PC-9 (cell line): Measurements from ENCODE around the gene KRT33B. TPM values are rescaled to one million over a fixed set of nuclear protein-coding genes. Genes with fewer than 3 reads are reported as not detected.

Source experiments
- BruUV-seq: library from RNA; stranded (reverse); fragments of 400-500 nt; replicated peaks from 2 replicates; lab custom pipeline; 2021; lab: Mats Ljungman, UMichigan
- CTCF ChIA-PET: fragments of 300-600 bp; sonication (Branson Sonifier 250); formaldehyde crosslinking; loops from one replicate; lab custom pipeline; 2022; ENCODE audit warnings: antibody characterized with exemption; lab: Charles Lee
- POLR2A ChIA-PET: fragments of 300-600 bp; sonication (Branson Sonifier 250); formaldehyde crosslinking; loops from one replicate; lab custom pipeline; 2022; ENCODE audit warnings: antibody characterized with exemption; ENCODE audit not compliant: unreplicated experiment; lab: Charles Lee
- DNase-seq, 2 experiments: peaks; one replicate each; pipeline versions ENCODE4 v3.0.0 to v3.0.0-alpha.2; 2015 to 2022; ENCODE audit warnings: mixed read lengths in 1 of 2
- H2AFZ ChIP-seq: fragments of 200-600 bp; sonication (generic); 2 replicates; pipeline ENCODE4 v1.8.1; 2017; ENCODE audit warnings: antibody characterized with exemption
- H3F3A ChIP-seq: fragments of 200-600 bp; sonication (generic); 2 replicates; pipeline ENCODE4 v1.8.1; 2017; ENCODE audit warnings: antibody characterized with exemption, mild to moderate bottlenecking, low read depth; ENCODE audit not compliant: insufficient read depth
- H3K27ac ChIP-seq: fragments of 200-600 bp; sonication (generic); 2 replicates; pipeline ENCODE4 v1.6.1; 2016; ENCODE audit warnings: mixed run types
- H3K27me3 ChIP-seq: fragments of 200-600 bp; sonication (generic); 2 replicates; pipeline ENCODE4 v1.6.1; 2016; ENCODE audit warnings: low read depth, mixed run types; ENCODE audit not compliant: insufficient read depth
- H3K36me3 ChIP-seq: fragments of 200-600 bp; sonication (generic); 2 replicates; pipeline ENCODE4 v1.6.1; 2016; ENCODE audit warnings: low read depth, mixed run types
- H3K4me1 ChIP-seq: fragments of 200-600 bp; sonication (generic); replicated peaks from 2 replicates; pipeline ENCODE4 v1.6.1; 2016; ENCODE audit warnings: mixed run types; ENCODE audit not compliant: insufficient read depth
- H3K4me2 ChIP-seq: fragments of 200-600 bp; sonication (generic); 2 replicates; pipeline ENCODE4 v1.6.1; 2017; ENCODE audit warnings: mixed run types
- H3K4me3 ChIP-seq: fragments of 200-600 bp; sonication (generic); 2 replicates; pipeline ENCODE4 v1.6.1; 2016; ENCODE audit warnings: mixed run types
- H3K79me2 ChIP-seq: fragments of 200-600 bp; sonication (generic); 2 replicates; pipeline ENCODE4 v1.6.1; 2017; ENCODE audit warnings: low read depth, mixed run types
- H3K9me2 ChIP-seq: fragments of 200-600 bp; sonication (generic); 2 replicates; pipeline ENCODE4 v1.8.1; 2017; ENCODE audit warnings: mild to moderate bottlenecking; ENCODE audit not compliant: insufficient read depth
- H3K9me3 ChIP-seq: fragments of 200-600 bp; sonication (generic); 2 replicates; pipeline ENCODE4 v1.8.1; 2016; ENCODE audit warnings: low read depth; ENCODE audit not compliant: insufficient read depth
- H4K20me1 ChIP-seq: fragments of 200-600 bp; sonication (generic); 2 replicates; pipeline ENCODE4 v1.8.1; 2017; ENCODE audit not compliant: insufficient read depth
- EZH2 ChIP-seq: fragments of 200-600 bp; sonication (generic); IDR thresholded peaks from 2 replicates; pipeline ENCODE4 v1.8.0; 2017; ENCODE audit warnings: antibody characterized with exemption, low read depth
- intact Hi-C: fragments of 100-400 bp; cut with micrococcal nuclease; formaldehyde crosslinking; loops from one replicate; pipeline ENCODE4 v1.10.0; 2022; ENCODE audit not compliant: unreplicated experiment
- total RNA-seq: library from RNA; stranded (reverse); gene quantifications from 2 replicates; pipeline ENCODE4 v1.2.3, GENCODE V29; 2021
- TF ChIP-seq, protein P1 (sequence below): fragments of 200-600 bp; sonication (generic); conservative IDR thresholded peaks from 2 replicates; pipeline ENCODE4 v1.6.1; 2017; ENCODE audit warnings: mixed run types, antibody characterized with exemption, mild to moderate bottlenecking, moderate library complexity

KRT33B gene
- total RNA-seq, 1 experiment from 2014 or later, result not detected

- H3K27me3 ChIP-seq, result no peaks in the 10 kb centered on the region
- peaks cover 4% of the 10 kb centered on the region; the same call in 1 of the 2 replicates for H3K9me3 ChIP-seq
- no peaks in the 10 kb centered on the region for H4K20me1 ChIP-seq
- H3K36me3 ChIP-seq, result no peaks in the 10 kb centered on the region
- no peak overlapping the region for H3K4me2 ChIP-seq
- no peaks in the 10 kb centered on the region for H3F3A ChIP-seq
- H3K4me1 ChIP-seq, result peaks cover 21% of the 10 kb centered on the region
- H3K79me2 ChIP-seq, result no peaks in the 10 kb centered on the region
- ChIA-PET CTCF (no interaction called here), POLR2A (interaction anchor here (0.6 to 0.7 kb wide), 3 partner anchors 12 to 136 kb away, joined by 3 to 5 read pairs (median 5); no protein-coding TSS in a partner anchor)
- H3K9me2 ChIP-seq, result no peaks in the 10 kb centered on the region
- DNase-seq, result no peak
- intact Hi-C loops, result no loop called here
- TF ChIP-seq, protein P1, sequence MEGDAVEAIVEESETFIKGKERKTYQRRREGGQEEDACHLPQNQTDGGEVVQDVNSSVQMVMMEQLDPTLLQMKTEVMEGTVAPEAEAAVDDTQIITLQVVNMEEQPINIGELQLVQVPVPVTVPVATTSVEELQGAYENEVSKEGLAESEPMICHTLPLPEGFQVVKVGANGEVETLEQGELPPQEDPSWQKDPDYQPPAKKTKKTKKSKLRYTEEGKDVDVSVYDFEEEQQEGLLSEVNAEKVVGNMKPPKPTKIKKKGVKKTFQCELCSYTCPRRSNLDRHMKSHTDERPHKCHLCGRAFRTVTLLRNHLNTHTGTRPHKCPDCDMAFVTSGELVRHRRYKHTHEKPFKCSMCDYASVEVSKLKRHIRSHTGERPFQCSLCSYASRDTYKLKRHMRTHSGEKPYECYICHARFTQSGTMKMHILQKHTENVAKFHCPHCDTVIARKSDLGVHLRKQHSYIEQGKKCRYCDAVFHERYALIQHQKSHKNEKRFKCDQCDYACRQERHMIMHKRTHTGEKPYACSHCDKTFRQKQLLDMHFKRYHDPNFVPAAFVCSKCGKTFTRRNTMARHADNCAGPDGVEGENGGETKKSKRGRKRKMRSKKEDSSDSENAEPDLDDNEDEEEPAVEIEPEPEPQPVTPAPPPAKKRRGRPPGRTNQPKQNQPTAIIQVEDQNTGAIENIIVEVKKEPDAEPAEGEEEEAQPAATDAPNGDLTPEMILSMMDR, result no peak
- TF ChIP-seq EZH2, result no peak
- H3K27ac ChIP-seq, result 0 out of 2 replicates have a peak overlapping the region, but pooled peaks have one; percentile 25
- BruUV-seq, result no TSS peak
- H2AFZ ChIP-seq, result no peak overlapping the region
- no peak overlapping the region for H3K4me3 ChIP-seq
Measured at GRCh38 chr17:41392278-41392677, 22.7 kb upstream of the KRT33B start.

DNA sequence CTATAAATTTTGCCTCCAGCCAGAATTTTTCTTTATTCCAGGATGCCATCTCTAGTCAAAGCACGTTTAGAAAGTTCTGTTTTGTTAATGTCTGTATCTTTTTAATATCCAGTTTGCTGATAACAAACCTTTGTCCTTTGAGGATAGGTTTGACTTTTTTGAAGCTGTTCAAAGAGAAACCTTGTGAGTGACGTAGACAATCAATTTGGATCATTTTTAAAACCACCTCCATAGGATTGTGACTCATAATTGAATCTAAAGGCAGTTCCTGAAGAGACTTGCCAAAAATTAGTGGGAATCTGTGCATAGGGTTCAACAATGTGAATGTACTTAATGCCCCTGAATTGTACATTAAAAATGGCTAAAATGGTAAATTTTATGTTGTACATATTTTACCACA, 21.9 kb upstream of the KRT33B start:
- Histone ChIP-seq H3K36me3 (no peaks in the 10 kb centered on the region), H3F3A (no peaks in the 10 kb centered on the region), H3K9me3 (peaks cover 8% of the 10 kb centered on the region), H3K79me2 (no peaks in the 10 kb centered on the region), H3K4me2 (no peak overlapping the region), H3K9me2 (no peaks in the 10 kb centered on the region), H3K27me3 (no peaks in the 10 kb centered on the region), H3K27ac (no peak overlapping the region), H4K20me1 (no peaks in the 10 kb centered on the region), H2AFZ (no peak overlapping the region), H3K4me3 (no peak overlapping the region), H3K4me1 (peaks cover 21% of the 10 kb centered on the region)
- no TSS peak for BruUV-seq
- ChIA-PET POLR2A (no interaction called here), CTCF (no interaction called here)
- DNase-seq, result no peak
- intact Hi-C loops, result no loop called here
- TF ChIP-seq EZH2, result no peak
- TF ChIP-seq, protein P1, result no peak

- BruUV-seq, result no TSS peak
- H3K4me1 ChIP-seq, result peaks cover 21% of the 10 kb centered on the region
- intact Hi-C loops, result no loop called here
- TF ChIP-seq EZH2, result no peak
- TF ChIP-seq, protein P1, result no peak
- CTCF ChIA-PET, result no interaction called here
- H3F3A ChIP-seq, result no peaks in the 10 kb centered on the region
- H3K27ac ChIP-seq, result no peak overlapping the region
- POLR2A ChIA-PET, result interaction anchor here (0.7 kb wide), 1 partner anchor 89 kb away, joined by 4 read pairs; no protein-coding TSS in a partner anchor
- H3K9me3 ChIP-seq, result peaks cover 14% of the 10 kb centered on the region
- H3K27me3 ChIP-seq, result no peaks in the 10 kb centered on the region
- H2AFZ ChIP-seq, result no peak overlapping the region
- no peaks in the 10 kb centered on the region for H3K79me2 ChIP-seq
- no peak overlapping the region for H3K4me3 ChIP-seq
- H4K20me1 ChIP-seq, result no peaks in the 10 kb centered on the region
- no peak for DNase-seq
- H3K9me2 ChIP-seq, result no peaks in the 10 kb centered on the region
- no peak overlapping the region for H3K4me2 ChIP-seq
- no peaks in the 10 kb centered on the region for H3K36me3 ChIP-seq
Measured at GRCh38 chr17:41390411-41390938, 20.9 kb upstream of the KRT33B start.
